Vagina (tissue), 2 donors: Measurements from ENCODE around the gene PACS1. TPM values are rescaled to one million over a fixed set of nuclear protein-coding genes. Genes with fewer than 3 reads are reported as not detected.

Source experiments
- DNase-seq, 2 donors: peaks; one replicate each; pipeline ENCODE4 v3.0.0-alpha.2; 2017; ENCODE audit errors: extremely low spot score in 2 of 2
- H3K27ac ChIP-seq: fragments of 200-600 bp; sonication (generic); one replicate; pipeline ENCODE4 v1.5.1; 2019
- H3K27me3 ChIP-seq: fragments of 200-600 bp; sonication (generic); one replicate; pipeline ENCODE4 v1.5.1; 2019
- H3K36me3 ChIP-seq, 2 donors: fragments of 200-600 bp; sonication (generic); one replicate each; pipeline ENCODE4 v1.5.1; 2017 to 2019
- H3K4me1 ChIP-seq: fragments of 200-600 bp; sonication (generic); one replicate; pipeline ENCODE4 v1.5.1; 2019
- H3K4me3 ChIP-seq, 2 donors: fragments of 200-600 bp; sonication (generic); 1 replicate in 1 of 2; 2 replicates in 1 of 2; pipeline ENCODE4 v1.5.1; 2016 to 2019
- H3K9me3 ChIP-seq: fragments of 200-600 bp; sonication (generic); one replicate; pipeline ENCODE4 v1.5.1; 2019
- CTCF ChIP-seq, 3 experiments: fragments of 450-650 bp in 2 of 3; fragments of 200-600 bp in 1 of 3; sonication (generic) in 1 of 3; IDR thresholded peaks; one replicate each; pipeline ENCODE4 v1.5.1; 2017 to 2019; ENCODE audit warnings: antibody characterized with exemption in 3 of 3, mild to moderate bottlenecking in 2 of 3, moderate library complexity in 2 of 3
- POLR2A ChIP-seq, 2 donors: fragments of 450-650 bp; IDR thresholded peaks; one replicate each; pipeline ENCODE4 v1.6.1; 2017; ENCODE audit warnings: antibody characterized with exemption in 2 of 2, mild to moderate bottlenecking in 2 of 2, moderate library complexity in 2 of 2
- POLR2AphosphoS5 ChIP-seq, 2 donors: sonication (generic); formaldehyde crosslinking; IDR thresholded peaks; one replicate each; pipeline ENCODE4 v1.9.0; 2017; ENCODE audit warnings: antibody characterized with exemption in 2 of 2, mild to moderate bottlenecking in 2 of 2, low read depth in 1 of 2; ENCODE audit not compliant: insufficient read depth in 1 of 2
- intact Hi-C: fragments of 100-400 bp; cut with DNase I; formaldehyde crosslinking; loops from one replicate; pipeline ENCODE4 v1.15.1; 2023
- total RNA-seq: library from RNA; depleted of rRNA; stranded (reverse); fragments of >200 nt; gene quantifications from one replicate; pipeline ENCODE4 v1.2.3, GENCODE V29; 2016

The PACS1 gene
- total RNA-seq, 1 donor from 2014 or later = 66.0 TPM

DNA sequence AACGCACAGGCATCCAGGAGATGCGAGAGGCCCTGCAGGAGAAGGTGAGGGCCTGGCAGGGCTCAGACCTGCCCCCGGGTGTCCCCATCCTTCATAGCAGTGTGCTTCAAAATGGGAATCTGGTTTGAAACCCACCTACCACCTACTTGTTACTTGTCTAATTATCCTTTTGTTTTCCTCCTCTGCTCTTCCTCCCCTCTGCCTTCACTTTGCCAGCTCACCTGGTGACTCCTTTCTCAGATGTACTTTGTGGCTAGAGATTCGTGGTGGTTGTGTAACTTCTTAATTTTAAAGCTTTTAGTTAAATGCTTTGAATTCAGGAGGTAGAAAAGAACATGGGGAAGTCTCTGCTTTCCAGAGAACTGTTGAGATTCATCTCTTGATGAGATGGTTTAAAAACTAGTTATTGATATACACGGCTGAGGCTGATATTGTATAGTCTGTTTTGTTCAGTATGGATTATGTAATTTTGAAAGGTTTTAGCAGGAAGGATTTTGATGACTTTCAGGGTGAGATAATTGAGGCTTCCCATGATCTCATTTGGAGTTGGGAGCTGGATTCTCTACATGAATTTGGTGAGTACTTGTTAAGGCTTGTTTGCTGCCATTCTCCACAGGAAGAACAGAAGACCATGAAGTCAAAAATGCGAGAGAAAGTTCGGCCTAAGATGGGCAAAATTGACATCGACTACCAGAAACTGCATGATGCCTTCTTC lies 9.9 kb upstream of the PACS1 start:
- Histone ChIP-seq H3K27ac (no peak overlapping the region), H3K36me3 (peaks cover 6 to 100% of the 10 kb centered on the region in 2 donors), H3K9me3 (no peaks in the 10 kb centered on the region), H3K4me3 (no peak overlapping the region), H3K4me1 (no peaks in the 10 kb centered on the region), H3K27me3 (no peaks in the 10 kb centered on the region)
- DNase-seq = no peak
- no peak for TF ChIP-seq CTCF (IDR thresholded peaks at IDR 0.05)
- TF ChIP-seq POLR2AphosphoS5 (IDR thresholded peaks at IDR 0.05; ENCODE audit: insufficient read depth in 1 of 2, low read depth in 1 of 2) = no peak
- TF ChIP-seq POLR2A (IDR thresholded peaks at IDR 0.05) = no peak
- intact Hi-C loops = no loop called here

- intact Hi-C loops = no loop called here
- H3K36me3 ChIP-seq = peaks cover 6 to 100% of the 10 kb centered on the region in 2 donors
- H3K27me3 ChIP-seq = no peaks in the 10 kb centered on the region
- TF ChIP-seq POLR2A (IDR thresholded peaks at IDR 0.05) = no peak
- TF ChIP-seq CTCF (IDR thresholded peaks at IDR 0.05) = no peak
- TF ChIP-seq POLR2AphosphoS5 (IDR thresholded peaks at IDR 0.05; ENCODE audit: insufficient read depth in 1 of 2, low read depth in 1 of 2) = no peak
- H3K4me3 ChIP-seq = no peak overlapping the region
- H3K4me1 ChIP-seq = no peaks in the 10 kb centered on the region
- DNase-seq = no peak
- no peaks in the 10 kb centered on the region for H3K9me3 ChIP-seq
- no peak overlapping the region for H3K27ac ChIP-seq
Observed at GRCh38 chr11:66061268-66061667, 8.8 kb upstream of the PACS1 start.

- DNase-seq = no peak
- Histone ChIP-seq H3K4me3 (no peak overlapping the region), H3K36me3 (peaks cover 6 to 100% of the 10 kb centered on the region in 2 donors), H3K27ac (no peak overlapping the region), H3K4me1 (no peaks in the 10 kb centered on the region), H3K27me3 (no peaks in the 10 kb centered on the region), H3K9me3 (no peaks in the 10 kb centered on the region)
- TF ChIP-seq POLR2A (IDR thresholded peaks at IDR 0.05) = no peak
- TF ChIP-seq POLR2AphosphoS5 (IDR thresholded peaks at IDR 0.05; ENCODE audit: insufficient read depth in 1 of 2, low read depth in 1 of 2) = no peak
- intact Hi-C loops = no loop called here
Observed at GRCh38 chr11:66062408-66062807, 7.7 kb upstream of the PACS1 start.

GRCh38 chr11:66063900-66064299 lies 6.2 kb upstream of the PACS1 start:
- TF ChIP-seq CTCF (IDR thresholded peaks at IDR 0.05) (no peak), POLR2A (IDR thresholded peaks at IDR 0.05) (no peak), POLR2AphosphoS5 (IDR thresholded peaks at IDR 0.05; ENCODE audit: insufficient read depth in 1 of 2, low read depth in 1 of 2) (no peak)
- Histone ChIP-seq H3K27me3 (no peaks in the 10 kb centered on the region), H3K36me3 (peaks cover 6 to 94% of the 10 kb centered on the region in 2 donors), H3K4me3 (no peak overlapping the region), H3K27ac (no peak overlapping the region), H3K4me1 (peaks cover 12% of the 10 kb centered on the region), H3K9me3 (no peaks in the 10 kb centered on the region)
- no peak for DNase-seq
- intact Hi-C loops = no loop called here

DNA sequence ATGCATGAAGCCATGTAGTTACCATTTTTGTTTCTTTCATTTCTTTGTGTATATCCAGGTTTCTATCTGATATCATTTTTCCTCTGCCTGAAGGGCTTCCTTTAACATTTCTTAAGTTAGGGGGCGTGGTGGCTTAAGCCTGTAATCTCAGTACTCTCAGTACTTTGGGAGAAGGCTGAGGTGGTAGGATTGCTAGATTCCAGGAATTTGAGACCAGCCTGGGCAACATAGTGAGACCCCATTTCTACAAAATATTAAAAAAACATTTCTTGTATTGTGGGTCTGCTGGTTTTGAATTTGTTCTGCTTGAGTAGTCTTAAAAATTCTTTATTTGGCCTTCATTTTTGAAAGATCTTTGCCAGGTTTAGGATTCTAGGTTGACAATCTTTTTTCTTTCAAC lies 5.5 kb upstream of the PACS1 start:
- Histone ChIP-seq H3K4me1 (peaks cover 18% of the 10 kb centered on the region), H3K36me3 (peaks cover 3 to 87% of the 10 kb centered on the region in 2 donors), H3K4me3 (no peak overlapping the region), H3K27ac (no peak overlapping the region), H3K9me3 (no peaks in the 10 kb centered on the region), H3K27me3 (no peaks in the 10 kb centered on the region)
- no peak for DNase-seq
- intact Hi-C loops = no loop called here
- TF ChIP-seq POLR2AphosphoS5 (IDR thresholded peaks at IDR 0.05; ENCODE audit: insufficient read depth in 1 of 2, low read depth in 1 of 2) (no peak), CTCF (IDR thresholded peaks at IDR 0.05) (no peak), POLR2A (IDR thresholded peaks at IDR 0.05) (no peak)
